Lung (tissue), 12 donors: Measurements from ENCODE around the gene KHDC3L. TPM values are rescaled to one million over a fixed set of nuclear protein-coding genes. Genes with fewer than 3 reads are reported as not detected.

ENCODE experiments used
- ATAC-seq: fragments of 200-7000 bp; cut with Tn5 transposase; one replicate; pipeline ENCODE4 v1.9.1; 2020; ENCODE audit warnings: moderate number of reproducible peaks; ENCODE audit not compliant: insufficient read depth, low FRiP score
- DNase-seq, 3 donors: peaks; one replicate each; pipeline ENCODE4 v3.0.0-alpha.2; 2013 to 2017
- H3K27ac ChIP-seq, 2 donors: one replicate each; pipeline ENCODE4 v1.5.1; 2013; ENCODE audit warnings: mild to moderate bottlenecking in 2 of 2, moderate library complexity in 2 of 2, control low read depth in 1 of 2, inconsistent platforms in 1 of 2, low read depth in 1 of 2, low read length in 1 of 2
- H3K27me3 ChIP-seq, 3 donors: one replicate each; pipeline ENCODE4 v1.5.1; 2013; ENCODE audit warnings: low read length in 2 of 3; ENCODE audit not compliant: control insufficient read depth in 3 of 3, insufficient read depth in 3 of 3
- H3K36me3 ChIP-seq, 4 donors: one replicate each; pipeline ENCODE4 v1.5.1; 2013; ENCODE audit warnings: low read length in 4 of 4, mild to moderate bottlenecking in 1 of 4, moderate library complexity in 1 of 4; ENCODE audit not compliant: control insufficient read depth in 4 of 4, insufficient read depth in 4 of 4
- H3K4me1 ChIP-seq, 5 donors: one replicate each; pipeline ENCODE4 v1.5.1; 2013; ENCODE audit warnings: low read length in 5 of 5, mild to moderate bottlenecking in 2 of 5, moderate library complexity in 1 of 5; ENCODE audit not compliant: control insufficient read depth in 5 of 5, insufficient read depth in 5 of 5
- H3K4me3 ChIP-seq: one replicate; pipeline ENCODE4 v1.5.1; 2013; ENCODE audit warnings: mild to moderate bottlenecking, control low read depth, moderate library complexity
- H3K9ac ChIP-seq, 2 donors: one replicate each; pipeline ENCODE4 v1.5.1; 2013; ENCODE audit warnings: low read length in 2 of 2, control low read depth in 1 of 2; ENCODE audit not compliant: insufficient read depth in 1 of 2
- H3K9me3 ChIP-seq, 4 donors: one replicate each; pipeline ENCODE4 v1.5.1; 2013; ENCODE audit warnings: low read length in 3 of 4, mild to moderate bottlenecking in 1 of 4, moderate library complexity in 1 of 4; ENCODE audit not compliant: control insufficient read depth in 4 of 4, insufficient read depth in 3 of 4
- WGBS, 2 donors: extraction: QIAGEN DNeasy Blood & Tissue Kit; methylation state at CpG; one replicate each; pipeline ENCODE4 v1.1.7; 2013; 5-methylcytosine and 5-hydroxymethylcytosine counted together
- polyA plus RNA-seq, 2 donors: library from polyadenylated mRNA; stranded (reverse); fragments of 200-250 nt; gene quantifications; one replicate each; pipeline ENCODE4 v1.2.1, GENCODE V29; 2013
- total RNA-seq, 2 donors: library from RNA; depleted of rRNA in 1 of 2; stranded (reverse); fragments of >200 nt in 1 of 2; gene quantifications; one replicate each; pipeline ENCODE4 v1.2.1, GENCODE V29; 2014 to 2021
- TF ChIP-seq, protein P1 (sequence below): IDR thresholded peaks from 2 replicates; pipeline ENCODE4 v1.5.1; 2012; ENCODE audit warnings: mild to moderate bottlenecking; ENCODE audit errors: control extremely low read depth, extremely low read depth
- donor health status: control.
- donor health status: control.
- donor health status: Bipolar disorder and iron deficiency.
- donor health status: healthy.
- donor health status: DM: yes; HTN: yes; CAD: no.

KHDC3L gene
- total and polyA plus RNA-seq, 4 donors: not detected

DNA sequence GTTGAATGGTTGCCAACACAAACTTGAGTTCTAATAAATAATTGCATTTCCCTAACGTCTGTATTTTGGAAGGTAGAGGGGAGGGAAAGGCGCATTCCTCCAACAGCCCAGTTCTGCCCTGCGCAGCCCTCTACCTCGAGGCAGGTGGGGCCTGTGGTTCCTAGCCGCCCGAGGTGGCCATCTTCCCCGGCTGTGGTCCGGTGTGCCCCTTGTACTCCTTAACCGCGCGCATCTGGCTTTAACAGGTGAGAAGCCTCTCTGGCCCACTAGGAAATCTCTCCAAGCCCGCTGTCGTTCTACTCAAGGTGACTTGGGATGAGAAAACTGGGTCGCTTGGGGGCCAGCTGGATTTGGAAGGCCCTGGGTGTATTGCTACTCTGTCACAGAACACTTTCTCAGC, 1.7 kb downstream of the KHDC3L start:
- TF ChIP-seq, protein P1, sequence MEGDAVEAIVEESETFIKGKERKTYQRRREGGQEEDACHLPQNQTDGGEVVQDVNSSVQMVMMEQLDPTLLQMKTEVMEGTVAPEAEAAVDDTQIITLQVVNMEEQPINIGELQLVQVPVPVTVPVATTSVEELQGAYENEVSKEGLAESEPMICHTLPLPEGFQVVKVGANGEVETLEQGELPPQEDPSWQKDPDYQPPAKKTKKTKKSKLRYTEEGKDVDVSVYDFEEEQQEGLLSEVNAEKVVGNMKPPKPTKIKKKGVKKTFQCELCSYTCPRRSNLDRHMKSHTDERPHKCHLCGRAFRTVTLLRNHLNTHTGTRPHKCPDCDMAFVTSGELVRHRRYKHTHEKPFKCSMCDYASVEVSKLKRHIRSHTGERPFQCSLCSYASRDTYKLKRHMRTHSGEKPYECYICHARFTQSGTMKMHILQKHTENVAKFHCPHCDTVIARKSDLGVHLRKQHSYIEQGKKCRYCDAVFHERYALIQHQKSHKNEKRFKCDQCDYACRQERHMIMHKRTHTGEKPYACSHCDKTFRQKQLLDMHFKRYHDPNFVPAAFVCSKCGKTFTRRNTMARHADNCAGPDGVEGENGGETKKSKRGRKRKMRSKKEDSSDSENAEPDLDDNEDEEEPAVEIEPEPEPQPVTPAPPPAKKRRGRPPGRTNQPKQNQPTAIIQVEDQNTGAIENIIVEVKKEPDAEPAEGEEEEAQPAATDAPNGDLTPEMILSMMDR: no peak
- 92 to 95% methylated on average over 14 of the region's 14 CpGs for WGBS, 2 donors

DNA sequence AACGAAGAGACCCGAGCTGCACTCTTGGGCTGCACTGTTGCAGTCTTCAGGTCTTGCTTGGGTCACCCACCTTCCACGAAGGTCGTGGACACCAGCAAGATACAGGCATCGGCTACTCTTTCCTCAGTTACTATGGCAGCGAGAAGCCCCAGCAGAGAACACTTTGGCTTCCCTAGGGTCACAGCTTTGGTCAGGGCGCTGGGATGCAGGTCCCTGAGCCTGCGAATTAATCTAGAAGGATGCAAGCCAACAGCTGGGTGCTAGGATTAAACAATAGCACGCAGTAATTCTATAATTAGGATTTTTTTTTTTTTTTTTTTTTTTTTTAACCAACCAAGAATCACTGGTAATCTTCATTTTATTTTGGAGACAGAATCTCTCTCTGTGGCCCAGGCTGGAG, 2.1 kb downstream of the KHDC3L start:
- no peaks in the 10 kb centered on the region for H3K36me3 ChIP-seq
- DNase-seq (no peak), ATAC-seq (no peak)
- no peaks in the 10 kb centered on the region for H3K4me1 ChIP-seq
- no peaks in the 10 kb centered on the region for H3K27me3 ChIP-seq
- H3K9me3 ChIP-seq: peaks cover 0 to 3% (median 0%) of the 10 kb centered on the region in 4 donors
- WGBS, 2 donors: 93 to 95% methylated on average over 9 of the region's 9 CpGs
- H3K9ac ChIP-seq: no peak overlapping the region
- H3K27ac ChIP-seq: no peak overlapping the region
- no peak overlapping the region for H3K4me3 ChIP-seq
- TF ChIP-seq, protein P1: no peak

More for the DNA sequence above, 1.7 kb downstream of the KHDC3L start:
- H3K27ac ChIP-seq: no peak overlapping the region
- DNase-seq (no peak), ATAC-seq (no peak)
- H3K27me3 ChIP-seq: no peaks in the 10 kb centered on the region
- no peak overlapping the region for H3K9ac ChIP-seq
- H3K4me1 ChIP-seq: no peaks in the 10 kb centered on the region
- H3K36me3 ChIP-seq: no peaks in the 10 kb centered on the region
- H3K4me3 ChIP-seq: no peak overlapping the region
- H3K9me3 ChIP-seq: peaks cover 0 to 3% (median 0%) of the 10 kb centered on the region in 4 donors

DNA sequence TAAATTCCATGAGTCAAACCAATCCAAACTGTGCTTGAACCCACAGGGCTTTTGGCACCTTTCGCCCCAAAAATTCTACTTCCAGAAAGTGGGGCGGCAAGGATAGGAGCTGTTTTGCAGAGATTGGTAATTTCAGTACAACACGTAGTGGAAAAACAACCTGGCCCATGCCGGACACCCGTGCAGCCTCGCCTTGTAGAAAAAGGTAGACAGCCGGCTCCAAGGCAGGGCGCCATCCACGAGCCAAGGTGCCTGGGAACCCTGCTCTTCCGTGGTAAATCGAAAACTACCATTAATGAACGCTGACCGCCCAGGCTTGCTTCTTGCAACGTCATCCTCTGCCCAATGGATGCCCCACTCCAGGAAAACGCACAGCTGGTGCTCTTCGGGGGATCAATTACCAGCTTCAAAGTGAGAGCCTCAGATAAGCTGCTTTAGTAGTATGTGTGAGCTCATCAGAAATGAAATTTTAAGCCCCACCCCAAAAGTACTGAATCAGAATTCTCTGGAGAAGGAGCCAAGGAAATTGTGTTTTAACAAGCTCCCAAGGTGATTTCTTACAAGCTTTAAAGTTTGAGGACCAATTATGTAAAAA, 5.4 kb downstream of the KHDC3L start:
- Histone ChIP-seq H3K27me3 (no peaks in the 10 kb centered on the region), H3K36me3 (no peaks in the 10 kb centered on the region), H3K27ac (no peak overlapping the region), H3K9ac (no peak overlapping the region), H3K4me3 (no peak overlapping the region), H3K4me1 (no peaks in the 10 kb centered on the region), H3K9me3 (peaks cover 0 to 21% (median 5%) of the 10 kb centered on the region in 4 donors)
- TF ChIP-seq, protein P1: no peak
- ATAC-seq (no peak), DNase-seq (no peak)
- 75 to 82% methylated on average over 16 of the region's 16 CpGs for WGBS, 2 donors

DNA sequence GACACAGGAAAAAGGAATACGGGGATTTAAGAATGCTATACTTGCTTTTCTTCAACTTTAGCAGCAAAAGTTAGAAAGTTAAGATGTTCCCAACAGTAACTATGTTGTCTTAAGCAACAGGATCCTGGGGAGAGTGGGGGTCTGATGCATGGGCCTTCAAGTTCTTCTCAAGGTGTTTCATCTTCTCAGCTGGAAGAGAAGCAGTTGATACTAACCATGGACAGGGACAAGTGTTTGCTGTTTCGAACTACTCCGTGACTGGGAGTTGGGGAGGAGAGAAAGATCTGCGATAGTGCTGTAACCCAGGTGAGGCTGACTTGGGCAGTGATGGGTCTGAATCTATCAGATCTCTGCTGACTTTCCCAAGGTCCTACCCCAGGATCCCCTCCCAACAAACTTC, 6.2 kb downstream of the KHDC3L start:
- no peak overlapping the region for H3K4me3 ChIP-seq
- ATAC-seq (no peak), DNase-seq (no peak)
- no peaks in the 10 kb centered on the region for H3K27me3 ChIP-seq
- no peaks in the 10 kb centered on the region for H3K36me3 ChIP-seq
- TF ChIP-seq, protein P1: no peak
- H3K27ac ChIP-seq: no peak overlapping the region
- no peaks in the 10 kb centered on the region for H3K4me1 ChIP-seq
- H3K9ac ChIP-seq: no peak overlapping the region
- 89 to 96% methylated on average over 4 of the region's 4 CpGs for WGBS, 2 donors
- peaks cover 0 to 21% (median 5%) of the 10 kb centered on the region in 4 donors for H3K9me3 ChIP-seq
